ENCODE results near the gene WDR5B.
"Not testable (repeated sequence)": the region's sequence is repeated elsewhere in the genome, so short reads cannot be mapped to it uniquely, and the experiment has no call there.

The WDR5B gene

DNA sequence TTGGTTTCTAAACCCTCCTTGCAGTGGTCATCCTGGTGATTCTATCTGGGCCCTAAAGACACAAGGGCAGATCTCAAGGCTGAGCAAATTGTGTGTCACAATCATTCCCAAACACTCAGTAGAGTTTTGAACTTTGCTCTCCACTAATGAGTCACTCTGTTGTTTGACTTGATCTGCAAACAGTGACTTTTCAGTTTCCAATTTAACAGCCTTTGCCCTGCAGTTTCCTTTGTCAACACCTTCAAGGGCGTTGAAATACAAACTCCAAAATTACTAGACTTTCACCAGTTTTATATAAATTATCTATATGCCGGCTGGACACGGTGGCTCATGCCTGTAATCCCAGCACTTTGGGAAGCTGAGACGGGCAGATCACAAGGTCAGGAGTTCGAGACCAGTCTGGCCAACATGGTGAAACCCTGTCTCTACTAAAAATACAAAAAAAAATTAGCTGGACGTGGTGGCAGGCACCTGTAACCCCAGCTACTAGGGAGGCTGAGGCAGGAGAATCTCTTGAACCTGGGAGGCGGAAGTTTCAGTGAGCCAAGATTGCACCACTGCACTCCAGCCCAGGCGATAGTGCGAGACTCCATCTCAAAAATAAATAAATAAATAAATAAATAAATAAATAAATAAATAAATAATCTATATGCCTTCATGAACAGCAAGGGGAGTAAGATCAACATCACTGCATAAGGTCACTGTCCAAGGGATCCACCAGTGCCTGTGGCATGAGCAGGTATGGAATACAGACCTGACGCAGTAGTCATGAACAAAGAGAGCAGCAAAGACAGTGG is 50.1 kb downstream of the WDR5B start:
- not testable (repeated sequence) for DNase-seq (ENCODE audit: low read depth in 2 of 2)

DNA sequence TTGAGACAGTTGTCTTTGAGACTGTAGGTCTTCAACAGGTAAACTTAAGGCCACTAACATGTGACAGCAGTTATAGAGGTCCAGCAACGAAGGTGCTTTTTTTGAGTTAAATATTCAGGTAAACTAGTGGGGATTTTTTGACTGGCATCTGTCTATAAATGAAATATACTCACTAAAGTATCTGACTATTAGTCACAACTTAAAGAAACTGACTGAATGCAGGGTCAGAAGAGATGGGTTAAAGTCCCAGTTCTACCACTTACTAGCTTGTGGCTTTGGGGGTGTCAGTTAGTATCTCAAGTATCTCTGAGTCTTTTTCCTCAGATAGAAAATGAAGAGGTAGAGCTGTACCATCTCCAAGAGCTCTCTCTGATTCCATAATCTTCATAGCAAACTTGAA is 50.8 kb downstream of the WDR5B start:
- no peak for DNase-seq (ENCODE audit: low read depth in 2 of 2)

GRCh38 chr3:122364490-122364889 is 51.4 kb downstream of the WDR5B start:
- no peak for DNase-seq (ENCODE audit: low read depth in 2 of 2)
